Left kidney (tissue), 2 donors: ENCODE measurements around the gene LDLRAD4. TPM values are rescaled to one million over a fixed set of nuclear protein-coding genes. Genes with fewer than 3 reads are reported as not detected.

ENCODE experiments used
- DNase-seq: peaks from one replicate; pipeline ENCODE4 v3.0.0-alpha.2; 2013
- polyA plus RNA-seq: library from polyadenylated mRNA; unstranded; fragments of 120-200 nt; gene quantifications from one replicate; pipeline ENCODE4 v1.2.1, GENCODE V29; 2013; ENCODE audit not compliant: insufficient read length

The LDLRAD4 gene
- polyA plus RNA-seq, 1 donor, result 9.7 TPM

GRCh38 chr18:13405305-13406038 is 186.9 kb downstream of the LDLRAD4 start:
- DNase-seq, result no peak

- no peak for DNase-seq
These were observed 187.6 kb downstream of the LDLRAD4 start for GRCh38 chr18:13406049-13406615.

GRCh38 chr18:13406736-13407135 is 188.2 kb downstream of the LDLRAD4 start:
- no peak for DNase-seq

GRCh38 chr18:13407484-13407883 is 188.9 kb downstream of the LDLRAD4 start:
- no peak for DNase-seq

GRCh38 chr18:13409026-13409425 is 190.5 kb downstream of the LDLRAD4 start:
- no peak for DNase-seq

- DNase-seq, result no peak
These were observed 191.4 kb downstream of the LDLRAD4 start for GRCh38 chr18:13409997-13410396.

GRCh38 chr18:13410471-13410870 is 191.9 kb downstream of the LDLRAD4 start:
- DNase-seq, result no peak

GRCh38 chr18:13412017-13412416 is 193.5 kb downstream of the LDLRAD4 start:
- no peak for DNase-seq

- DNase-seq, result no peak
These were observed 194.3 kb downstream of the LDLRAD4 start for GRCh38 chr18:13412901-13413300.

- no peak for DNase-seq
These were observed 195.5 kb downstream of the LDLRAD4 start for GRCh38 chr18:13414102-13414501.

GRCh38 chr18:13414521-13414920 is 196.0 kb downstream of the LDLRAD4 start:
- no peak for DNase-seq

GRCh38 chr18:13415736-13416135 is 197.2 kb downstream of the LDLRAD4 start:
- DNase-seq, result no peak

- DNase-seq, result no peak
These were observed 197.6 kb downstream of the LDLRAD4 start for GRCh38 chr18:13416208-13416607.

GRCh38 chr18:13416848-13417247 is 198.3 kb downstream of the LDLRAD4 start:
- no peak for DNase-seq

- DNase-seq, result no peak
These were observed 199.6 kb downstream of the LDLRAD4 start for GRCh38 chr18:13418013-13418710.

GRCh38 chr18:13420969-13421686 is 202.6 kb downstream of the LDLRAD4 start:
- DNase-seq, result no peak

GRCh38 chr18:13422541-13423147 is 204.1 kb downstream of the LDLRAD4 start:
- no peak for DNase-seq

- DNase-seq, result no peak
These were observed 204.8 kb downstream of the LDLRAD4 start for GRCh38 chr18:13423352-13423751.

- DNase-seq, result no peak
These were observed 205.8 kb downstream of the LDLRAD4 start for GRCh38 chr18:13424363-13424762.

GRCh38 chr18:13425357-13426091 is 207.0 kb downstream of the LDLRAD4 start:
- DNase-seq, result no peak

- no peak for DNase-seq
These were observed 208.8 kb downstream of the LDLRAD4 start for GRCh38 chr18:13427354-13427753.

GRCh38 chr18:13428319-13428718 is 209.8 kb downstream of the LDLRAD4 start:
- no peak for DNase-seq
